NB4 (cell line): ENCODE measurements around the gene KRT6A.

Experiments
- CTCF ChIP-seq: IDR thresholded peaks from one replicate; pipeline ENCODE4 v1.5.1; 2012; ENCODE audit warnings: low read depth, low read length
- MAX ChIP-seq: IDR thresholded peaks from 2 replicates; pipeline ENCODE4 v1.6.1; 2011; ENCODE audit warnings: low read depth, low read length

GRCh38 chr12:52517888-52518287 lies 24.8 kb upstream of the KRT6A start:
- TF ChIP-seq CTCF (no peak), MAX (no peak)
